Measurements from ENCODE around the gene C16orf96. TPM values are rescaled to one million over a fixed set of nuclear protein-coding genes. Genes with fewer than 3 reads are reported as not detected.

The C16orf96 gene
- total RNA-seq, 6 experiments from 2014 or later: not detected

DNA sequence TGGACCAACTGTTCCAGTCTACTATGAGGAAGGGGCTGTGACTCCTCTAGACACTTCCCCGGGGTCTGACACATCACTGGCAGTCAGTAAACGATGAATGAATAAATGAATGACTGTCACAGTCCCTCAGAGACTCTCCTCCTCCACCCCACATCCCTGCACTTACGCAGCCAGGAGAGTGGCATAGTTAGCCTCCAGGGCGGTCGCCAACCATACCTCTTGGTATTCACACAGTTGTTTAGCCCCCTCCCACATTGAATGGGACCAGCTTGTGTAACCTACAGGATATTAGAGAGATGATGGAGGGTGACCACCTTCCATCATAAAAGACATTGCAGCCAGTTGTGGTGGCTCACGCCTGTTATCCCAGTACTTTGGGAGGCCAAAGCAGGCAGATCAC lies 32.8 kb downstream of the C16orf96 start:
- Mint-ChIP-seq H3K27me3 (ENCODE audit: insufficient read depth) (peaks cover 32% of the 10 kb centered on the region), H3K4me3 (no peak overlapping the region), H3K36me3 (ENCODE audit: low read depth) (peaks cover 5% of the 10 kb centered on the region; the same call in 1 of the 2 replicates), H3K4me1 (ENCODE audit: low read depth) (no peaks in the 10 kb centered on the region), H3K27ac (no peak overlapping the region), H3K9me3 (peaks cover 11% of the 10 kb centered on the region)
- TF ChIP-seq CTCF (IDR thresholded peaks at IDR 0.05): no peak
- DNase-seq: no peak

DNA sequence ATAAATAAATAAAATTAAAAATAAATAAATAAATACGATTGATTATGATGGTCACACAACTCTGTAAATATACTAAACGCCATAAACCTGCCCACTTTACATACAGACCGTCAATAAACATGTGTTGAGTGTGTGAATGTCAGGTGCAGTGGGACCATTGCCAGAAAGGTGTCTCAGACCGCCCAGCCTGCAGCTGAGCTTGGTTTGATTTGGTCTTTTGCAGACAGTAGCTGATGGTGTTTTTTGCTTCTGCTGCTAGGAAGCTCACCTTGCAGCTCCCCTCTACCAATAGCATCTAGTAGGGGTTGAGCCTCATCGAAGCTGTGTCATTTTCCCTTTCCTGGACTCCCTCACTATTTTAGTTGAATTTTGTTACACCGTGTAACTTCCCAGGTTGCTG lies 35.1 kb downstream of the C16orf96 start:
- Mint-ChIP-seq H3K27me3 (ENCODE audit: insufficient read depth) (peaks cover 39% of the 10 kb centered on the region), H3K4me3 (no peak overlapping the region), H3K36me3 (ENCODE audit: low read depth) (peaks cover 5% of the 10 kb centered on the region; the same call in 1 of the 2 replicates), H3K9me3 (peaks cover 11% of the 10 kb centered on the region), H3K27ac (no peak overlapping the region), H3K4me1 (ENCODE audit: low read depth) (no peaks in the 10 kb centered on the region)
- TF ChIP-seq CTCF (IDR thresholded peaks at IDR 0.05): no peak
- DNase-seq: no peak

DNA sequence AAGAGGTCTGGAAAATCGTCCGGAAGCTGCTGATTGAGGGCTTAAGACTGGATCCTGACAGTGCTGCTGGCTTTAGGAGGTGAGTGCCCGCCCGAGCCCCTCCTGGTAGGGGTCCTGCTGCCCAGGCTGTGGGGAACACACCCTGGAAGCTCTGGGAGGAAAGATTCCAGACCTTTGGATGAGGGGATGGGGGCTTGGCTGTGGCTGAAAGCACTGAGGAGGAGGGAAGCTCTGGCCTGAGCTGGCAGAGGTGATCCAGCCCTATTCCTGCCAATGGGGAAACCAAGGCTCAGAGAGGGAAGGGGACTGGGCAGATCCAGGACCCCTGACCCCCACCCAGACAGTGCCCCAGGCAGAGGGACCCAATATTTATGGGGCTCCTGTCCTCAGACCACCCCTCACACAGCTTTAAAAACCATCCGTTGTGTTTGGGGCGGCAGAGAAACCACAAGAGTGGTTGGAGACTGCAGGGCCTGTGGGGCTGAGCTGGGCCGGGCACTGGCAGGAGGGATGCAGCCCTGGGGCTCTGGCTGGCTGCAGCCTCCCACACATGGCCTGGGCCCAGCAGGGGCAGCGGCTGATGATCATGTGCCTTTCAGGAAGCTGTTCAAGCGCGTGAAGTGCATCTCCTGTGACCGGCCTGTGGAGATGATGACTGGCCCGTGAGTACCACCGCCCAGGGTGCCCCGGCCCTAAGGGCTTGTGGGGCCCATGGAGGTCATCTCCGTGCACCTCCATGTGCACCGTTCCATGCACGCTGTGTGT lies 35.7 kb downstream of the C16orf96 start:
- peaks cover 11% of the 10 kb centered on the region for H3K9me3 Mint-ChIP-seq
- H3K27me3 Mint-ChIP-seq (ENCODE audit: insufficient read depth): peaks cover 39% of the 10 kb centered on the region
- no peak for TF ChIP-seq CTCF (IDR thresholded peaks at IDR 0.05)
- H3K36me3 Mint-ChIP-seq (ENCODE audit: low read depth): peaks cover 5% of the 10 kb centered on the region; the same call in 1 of the 2 replicates
- H3K4me3 Mint-ChIP-seq: no peak overlapping the region
- no peak overlapping the region for H3K27ac Mint-ChIP-seq
- no peaks in the 10 kb centered on the region for H3K4me1 Mint-ChIP-seq (ENCODE audit: low read depth)
- no peak for DNase-seq

DNA sequence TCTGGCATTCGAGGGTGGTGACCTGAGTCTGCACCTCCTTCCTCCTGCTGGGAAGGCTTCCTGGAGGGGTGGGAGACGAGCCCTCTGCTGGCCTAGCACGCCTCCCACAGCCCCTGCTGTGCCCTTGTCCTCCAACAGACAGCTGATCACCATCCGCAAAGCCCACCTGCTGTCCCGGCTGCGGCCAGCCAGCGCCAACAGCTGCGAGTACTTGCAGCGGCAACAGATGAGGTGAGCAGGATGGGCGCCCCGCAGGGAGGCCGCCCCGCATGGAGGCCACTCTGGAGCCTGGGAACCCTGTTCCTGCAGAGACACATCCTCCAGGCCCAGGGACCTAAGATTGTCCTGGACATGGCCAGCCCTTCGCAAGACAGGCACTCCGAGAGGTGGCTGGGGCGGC lies 36.9 kb downstream of the C16orf96 start:
- Mint-ChIP-seq H3K4me3 (no peak overlapping the region), H3K27ac (no peak overlapping the region), H3K36me3 (ENCODE audit: low read depth) (peaks cover 5% of the 10 kb centered on the region; the same call in 1 of the 2 replicates), H3K9me3 (peaks cover 8% of the 10 kb centered on the region), H3K4me1 (ENCODE audit: low read depth) (no peaks in the 10 kb centered on the region), H3K27me3 (ENCODE audit: insufficient read depth) (peaks cover 39% of the 10 kb centered on the region)
- no peak for DNase-seq
- no peak for TF ChIP-seq CTCF (IDR thresholded peaks at IDR 0.05)

DNA sequence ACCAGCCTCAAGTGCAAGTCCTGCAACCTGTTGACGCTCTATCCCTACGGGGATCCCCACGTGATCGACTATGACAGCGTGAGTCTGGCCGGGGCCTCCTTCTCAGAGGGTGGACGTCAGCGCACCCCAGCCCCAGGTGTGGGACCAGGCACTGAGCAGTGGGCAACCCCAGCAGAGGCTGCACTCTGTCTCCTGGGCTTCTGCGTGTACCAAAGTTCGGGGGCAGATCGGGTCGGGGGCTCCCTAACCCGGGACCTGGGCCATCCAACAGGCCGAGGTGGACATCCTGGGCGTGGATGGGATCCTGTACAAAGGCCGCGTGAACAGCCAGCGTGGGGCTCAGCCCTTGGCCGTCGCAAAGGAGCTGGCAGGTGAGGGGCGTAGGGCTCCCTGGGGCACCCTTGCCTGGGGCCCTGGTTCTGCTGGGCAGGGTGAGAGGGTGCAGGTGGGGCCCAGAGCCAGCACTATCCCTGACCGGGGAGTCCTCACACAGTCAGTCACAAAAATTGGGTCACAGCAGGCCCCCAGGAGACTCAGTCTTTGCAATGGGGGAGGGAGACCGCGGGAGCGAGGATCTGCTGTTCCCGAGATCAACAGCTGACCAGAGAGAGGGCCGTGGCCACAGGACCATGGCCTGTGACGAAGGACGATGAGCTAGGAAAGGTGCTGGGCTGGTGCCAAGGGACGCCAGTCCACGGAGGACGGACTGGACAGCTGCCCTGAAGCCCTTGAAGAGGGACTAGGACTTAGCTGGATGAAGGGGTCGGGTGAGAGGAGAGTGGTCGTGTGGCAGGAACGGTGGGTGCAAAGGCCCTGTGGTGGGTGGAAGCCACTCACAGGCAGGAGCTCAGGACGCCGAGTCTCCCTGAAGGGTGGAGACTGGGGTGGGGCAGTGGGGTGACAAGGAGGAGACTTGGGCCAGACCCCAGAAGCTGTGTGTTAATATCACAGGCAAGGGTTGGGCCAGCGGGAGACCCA lies 38.6 kb downstream of the C16orf96 start:
- Mint-ChIP-seq H3K9me3 (no peaks in the 10 kb centered on the region), H3K27ac (no peak overlapping the region), H3K27me3 (ENCODE audit: insufficient read depth) (peaks cover 46% of the 10 kb centered on the region), H3K4me1 (ENCODE audit: low read depth) (no peaks in the 10 kb centered on the region), H3K4me3 (no peak overlapping the region), H3K36me3 (ENCODE audit: low read depth) (no peaks in the 10 kb centered on the region)
- TF ChIP-seq CTCF (IDR thresholded peaks at IDR 0.05): no peak
- DNase-seq: no peak

All from HFFc6 (cell line).